Endothelial cell of umbilical vein (primary cell): ENCODE data around the gene CNTNAP2.

Experiments used
- EZH2 ChIP-seq: IDR thresholded peaks from 2 replicates; pipeline ENCODE4 v1.6.1; 2012; ENCODE audit warnings: borderline replicate concordance, low read depth, mild to moderate bottlenecking, moderate library complexity, low read length, inconsistent platforms; ENCODE audit not compliant: severe bottlenecking
- FOS ChIP-seq: IDR thresholded peaks from 2 replicates; pipeline ENCODE4 v1.6.1; 2011; ENCODE audit warnings: mild to moderate bottlenecking, low read length, moderate library complexity, borderline replicate concordance; ENCODE audit not compliant: insufficient read depth
- POLR2A ChIP-seq: IDR thresholded peaks from 2 replicates; pipeline ENCODE4 v1.6.1; 2012; ENCODE audit warnings: low read depth, mild to moderate bottlenecking, control low read depth, low read length
- TF ChIP-seq, protein P1 (sequence below), 2 donors: IDR thresholded peaks; 1 replicate in 1 of 2; 2 replicates in 1 of 2; pipeline ENCODE4 v1.5.1; 2011; ENCODE audit warnings: low read length in 2 of 2, mild to moderate bottlenecking in 2 of 2, moderate library complexity in 2 of 2, control low read depth in 1 of 2, inconsistent platforms in 1 of 2, low read depth in 1 of 2; ENCODE audit not compliant: insufficient read depth in 1 of 2; ENCODE audit errors: extremely low read depth in 1 of 2

DNA sequence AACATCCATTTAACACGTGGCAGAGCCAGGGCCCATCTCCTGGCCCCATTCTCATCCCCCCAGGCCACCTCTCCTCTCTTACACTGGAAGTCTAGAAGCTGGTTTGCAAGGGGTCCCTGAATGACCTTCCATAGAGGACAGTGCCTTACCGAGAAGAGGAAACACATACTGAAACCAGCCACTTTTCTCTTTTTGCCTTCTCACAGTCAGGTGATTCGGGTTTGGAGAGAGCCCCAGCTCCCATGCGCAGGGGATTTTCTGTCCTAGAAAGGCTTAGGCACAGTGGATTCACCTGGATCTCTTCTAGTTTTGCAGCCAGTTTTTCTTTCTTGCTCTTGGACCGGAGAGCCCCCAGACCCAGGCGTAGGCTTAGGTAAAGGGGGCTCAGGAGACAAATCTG, 2139.8 kb downstream of the CNTNAP2 start:
- TF ChIP-seq POLR2A (no peak), EZH2 (no peak), FOS (no peak)
- TF ChIP-seq, protein P1, sequence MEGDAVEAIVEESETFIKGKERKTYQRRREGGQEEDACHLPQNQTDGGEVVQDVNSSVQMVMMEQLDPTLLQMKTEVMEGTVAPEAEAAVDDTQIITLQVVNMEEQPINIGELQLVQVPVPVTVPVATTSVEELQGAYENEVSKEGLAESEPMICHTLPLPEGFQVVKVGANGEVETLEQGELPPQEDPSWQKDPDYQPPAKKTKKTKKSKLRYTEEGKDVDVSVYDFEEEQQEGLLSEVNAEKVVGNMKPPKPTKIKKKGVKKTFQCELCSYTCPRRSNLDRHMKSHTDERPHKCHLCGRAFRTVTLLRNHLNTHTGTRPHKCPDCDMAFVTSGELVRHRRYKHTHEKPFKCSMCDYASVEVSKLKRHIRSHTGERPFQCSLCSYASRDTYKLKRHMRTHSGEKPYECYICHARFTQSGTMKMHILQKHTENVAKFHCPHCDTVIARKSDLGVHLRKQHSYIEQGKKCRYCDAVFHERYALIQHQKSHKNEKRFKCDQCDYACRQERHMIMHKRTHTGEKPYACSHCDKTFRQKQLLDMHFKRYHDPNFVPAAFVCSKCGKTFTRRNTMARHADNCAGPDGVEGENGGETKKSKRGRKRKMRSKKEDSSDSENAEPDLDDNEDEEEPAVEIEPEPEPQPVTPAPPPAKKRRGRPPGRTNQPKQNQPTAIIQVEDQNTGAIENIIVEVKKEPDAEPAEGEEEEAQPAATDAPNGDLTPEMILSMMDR (IDR thresholded peaks at IDR 0.05; ENCODE audit: extremely low read depth in 1 of 2, insufficient read depth in 1 of 2, low read depth in 1 of 2, low read length in 2 of 2): no peak
